Hepatocyte (in vitro differentiated cells): ENCODE measurements around the gene FBL. TPM values are rescaled to one million over a fixed set of nuclear protein-coding genes. Genes with fewer than 3 reads are reported as not detected.

Experiments used
- DNase-seq: peaks from one replicate; pipeline ENCODE4 v3.0.0-alpha.2; 2016; ENCODE audit warnings: low spot score
- H2AFZ ChIP-seq: fragments of 200-600 bp; sonication (generic); 2 replicates; pipeline ENCODE4 v1.6.0; 2016; ENCODE audit warnings: antibody characterized with exemption, mild to moderate bottlenecking
- H3K27ac ChIP-seq: fragments of 200-600 bp; sonication (generic); 2 replicates; pipeline ENCODE4 v1.5.1; 2016; ENCODE audit warnings: mild to moderate bottlenecking
- H3K27me3 ChIP-seq: fragments of 200-600 bp; sonication (generic); 2 replicates; pipeline ENCODE4 v1.6.1; 2016
- H3K36me3 ChIP-seq: fragments of 200-600 bp; sonication (generic); replicated peaks from 2 replicates; pipeline ENCODE4 v1.5.1; 2016; ENCODE audit warnings: low read depth; ENCODE audit not compliant: insufficient read depth
- H3K4me1 ChIP-seq: fragments of 200-600 bp; sonication (generic); 2 replicates; pipeline ENCODE4 v1.5.1; 2016; ENCODE audit warnings: mild to moderate bottlenecking, moderate library complexity; ENCODE audit not compliant: insufficient read depth
- H3K4me2 ChIP-seq: fragments of 200-600 bp; sonication (generic); 2 replicates; pipeline ENCODE4 v1.6.0; 2016
- H3K4me3 ChIP-seq: fragments of 200-600 bp; sonication (generic); 2 replicates; pipeline ENCODE4 v1.5.1; 2016; ENCODE audit warnings: mild to moderate bottlenecking
- H3K79me2 ChIP-seq: fragments of 200-600 bp; sonication (generic); 2 replicates; pipeline ENCODE4 v1.6.0; 2017; ENCODE audit warnings: mild to moderate bottlenecking
- H3K9me2 ChIP-seq: fragments of 200-600 bp; sonication (generic); replicated peaks from 2 replicates; pipeline ENCODE4 v1.6.0; 2017; ENCODE audit warnings: mild to moderate bottlenecking; ENCODE audit not compliant: insufficient read depth
- H3K9me3 ChIP-seq: fragments of 200-600 bp; sonication (generic); 2 replicates; pipeline ENCODE4 v1.5.1; 2016; ENCODE audit warnings: low read depth, mild to moderate bottlenecking
- H4K20me1 ChIP-seq: fragments of 200-600 bp; sonication (generic); 2 replicates; pipeline ENCODE4 v1.6.0; 2016; ENCODE audit warnings: mild to moderate bottlenecking; ENCODE audit not compliant: insufficient read depth, poor library complexity, severe bottlenecking
- EZH2 ChIP-seq: fragments of 200-600 bp; sonication (generic); IDR thresholded peaks from 2 replicates; pipeline ENCODE4 v1.6.1; 2016; ENCODE audit warnings: antibody characterized with exemption, mild to moderate bottlenecking, borderline replicate concordance
- EZH2phosphoT487 ChIP-seq: fragments of 200-600 bp; sonication (generic); IDR thresholded peaks from one replicate; pipeline ENCODE4 v1.6.1; 2018; ENCODE audit warnings: antibody characterized with exemption, mild to moderate bottlenecking, low read depth, moderate library complexity; ENCODE audit not compliant: unreplicated experiment, severe bottlenecking
- microRNA-seq: library from miRNA; unstranded; fragments of <30 nt; microRNA quantifications from one replicate; pipeline ENCODE4, GENCODE V29; 2017
- polyA plus RNA-seq: library from polyadenylated mRNA; unstranded; fragments of >200 nt; fragmentation: Nextera tagmentation; extraction: Ambion mirVana; gene quantifications from 2 replicates; pipeline ENCODE4 v1.2.1, GENCODE V29; 2016
- small RNA-seq: library from RNA; depleted of rRNA; stranded (forward); fragments of <200 nt; gene quantifications from one replicate; pipeline ENCODE3, GENCODE V24; 2014
- total RNA-seq: library from RNA; depleted of rRNA; stranded (reverse); fragments of >200 nt; gene quantifications from 2 replicates; pipeline ENCODE4 v1.2.3, GENCODE V29; 2014
- TF ChIP-seq, protein P1 (sequence below): fragments of 200-600 bp; sonication (generic); IDR thresholded peaks from 2 replicates; pipeline ENCODE4 v1.5.1; 2016; ENCODE audit warnings: antibody characterized with exemption, mild to moderate bottlenecking; ENCODE audit not compliant: poor library complexity

FBL gene
- total and polyA plus RNA-seq, 2 experiments from 2014 or later, result 69.6 to 104 TPM

- no peak for DNase-seq
- TF ChIP-seq, protein P1, sequence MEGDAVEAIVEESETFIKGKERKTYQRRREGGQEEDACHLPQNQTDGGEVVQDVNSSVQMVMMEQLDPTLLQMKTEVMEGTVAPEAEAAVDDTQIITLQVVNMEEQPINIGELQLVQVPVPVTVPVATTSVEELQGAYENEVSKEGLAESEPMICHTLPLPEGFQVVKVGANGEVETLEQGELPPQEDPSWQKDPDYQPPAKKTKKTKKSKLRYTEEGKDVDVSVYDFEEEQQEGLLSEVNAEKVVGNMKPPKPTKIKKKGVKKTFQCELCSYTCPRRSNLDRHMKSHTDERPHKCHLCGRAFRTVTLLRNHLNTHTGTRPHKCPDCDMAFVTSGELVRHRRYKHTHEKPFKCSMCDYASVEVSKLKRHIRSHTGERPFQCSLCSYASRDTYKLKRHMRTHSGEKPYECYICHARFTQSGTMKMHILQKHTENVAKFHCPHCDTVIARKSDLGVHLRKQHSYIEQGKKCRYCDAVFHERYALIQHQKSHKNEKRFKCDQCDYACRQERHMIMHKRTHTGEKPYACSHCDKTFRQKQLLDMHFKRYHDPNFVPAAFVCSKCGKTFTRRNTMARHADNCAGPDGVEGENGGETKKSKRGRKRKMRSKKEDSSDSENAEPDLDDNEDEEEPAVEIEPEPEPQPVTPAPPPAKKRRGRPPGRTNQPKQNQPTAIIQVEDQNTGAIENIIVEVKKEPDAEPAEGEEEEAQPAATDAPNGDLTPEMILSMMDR, result no peak
- TF ChIP-seq EZH2phosphoT487, result no peak
- TF ChIP-seq EZH2, result no peak
These were observed 57.9 kb downstream of the FBL start for GRCh38 chr19:39788244-39788643.

More at GRCh38 chr19:39788244-39788643, 57.9 kb downstream of the FBL start:
- no peak overlapping the region for H2AFZ ChIP-seq
- no peaks in the 10 kb centered on the region for H3K4me1 ChIP-seq
- H3K79me2 ChIP-seq, result no peaks in the 10 kb centered on the region
- no peak overlapping the region for H3K4me3 ChIP-seq
- no peaks in the 10 kb centered on the region for H3K9me3 ChIP-seq
- no peak overlapping the region for H3K4me2 ChIP-seq
- H3K36me3 ChIP-seq, result no peaks in the 10 kb centered on the region
- no peaks in the 10 kb centered on the region for H3K9me2 ChIP-seq
- no peaks in the 10 kb centered on the region for H4K20me1 ChIP-seq
- no peak overlapping the region for H3K27ac ChIP-seq
- H3K27me3 ChIP-seq, result no peaks in the 10 kb centered on the region

Small RNA genes within 50 kb of the gene (microRNA-seq; reads per million reads assigned to microRNA genes)
- not detected for gene MIR6719

Small RNA genes within 50 kb of the gene (small RNA-seq; reads per million reads assigned to genes)
- not detected for gene MIR6719

Other genes starting within 250 kb of the FBL start
- not detected in 2 replicates for gene LGALS13, start 243.9 kb downstream of the FBL start, total RNA-seq
- not detected in 2 replicates for gene LGALS13, start 243.9 kb downstream of the FBL start, polyA plus RNA-seq
- not detected in 2 replicates for gene LGALS16, start 190.5 kb downstream of the FBL start, total RNA-seq
- not detected in 2 replicates for gene LGALS16, start 190.5 kb downstream of the FBL start, polyA plus RNA-seq
- gene LGALS14, start 141.9 kb downstream of the FBL start, total RNA-seq, result 0.88 and 1.2 TPM in 2 replicates
- gene LGALS14, start 141.9 kb downstream of the FBL start, polyA plus RNA-seq, result 1.3 TPM in 1 of 2 replicates, not detected in the other
- not detected in 2 replicates for gene CLC, start 108.3 kb downstream of the FBL start, total RNA-seq
- gene CLC, start 108.3 kb downstream of the FBL start, polyA plus RNA-seq, result not detected in 2 replicates
- gene LEUTX, start 67.5 kb downstream of the FBL start, total RNA-seq, result not detected in 2 replicates
- gene LEUTX, start 67.5 kb downstream of the FBL start, polyA plus RNA-seq, result not detected in 2 replicates
- gene DYRK1B, start 12.2 kb downstream of the FBL start, total RNA-seq, result 10.5 and 12.2 TPM in 2 replicates
- gene DYRK1B, start 12.2 kb downstream of the FBL start, polyA plus RNA-seq, result 25.7 and 28.0 TPM in 2 replicates
- gene FCGBP, start 88.3 kb upstream of the FBL start, total RNA-seq, result 31.2 and 48.2 TPM in 2 replicates
- gene FCGBP, start 88.3 kb upstream of the FBL start, polyA plus RNA-seq, result 2.4 and 3.1 TPM in 2 replicates
- gene PSMC4, start 124.8 kb upstream of the FBL start, total RNA-seq, result 81.5 and 85.4 TPM in 2 replicates
- 94.7 and 99.3 TPM in 2 replicates for gene PSMC4, start 124.8 kb upstream of the FBL start, polyA plus RNA-seq
- gene ZNF546, start 150.7 kb upstream of the FBL start, total RNA-seq, result 1.6 and 1.8 TPM in 2 replicates
- gene ZNF546, start 150.7 kb upstream of the FBL start, polyA plus RNA-seq, result 1.1 and 1.7 TPM in 2 replicates
- 11.5 and 13.4 TPM in 2 replicates for gene ZNF780B, start 209.9 kb upstream of the FBL start, total RNA-seq
- 3.1 and 4.7 TPM in 2 replicates for gene ZNF780B, start 209.9 kb upstream of the FBL start, polyA plus RNA-seq
- 7.3 and 14.9 TPM in 2 replicates for gene ZNF780A, start 244.6 kb upstream of the FBL start, total RNA-seq
- gene ZNF780A, start 244.6 kb upstream of the FBL start, polyA plus RNA-seq, result 4.4 and 6.0 TPM in 2 replicates